Measurements from ENCODE around the gene UNC50. TPM values are rescaled to one million over a fixed set of nuclear protein-coding genes. Genes with fewer than 3 reads are reported as not detected.

UNC50 gene
- 45.8 and 64.5 TPM in 2 replicates for total RNA-seq

GRCh38 chr2:98608116-98608961, at the start of gene UNC50, which contains the start of gene COA5:
UNC50 (plus strand) TSS chr2:98608589; CDS start chr2:98609760, 1,171 bp downstream.
COA5 (minus strand) TSS chr2:98608512; CDS start chr2:98608405, 107 bp downstream.

Other genes starting within 250 kb of the UNC50 start
- gene INPP4A, start 163.7 kb upstream of the UNC50 start, total RNA-seq: 33.1 and 34.3 TPM in 2 replicates
- 20.9 and 30.9 TPM in 2 replicates for gene COA5, start 77 bp upstream of the UNC50 start, total RNA-seq
- 0.11 and 0.87 TPM in 2 replicates for gene MGAT4A, start 122.5 kb downstream of the UNC50 start, total RNA-seq

Data from uterine smooth muscle cell (primary cell).